Skeletal muscle tissue (tissue), 4 donors: Measurements from ENCODE around the gene CCDC8. TPM values are rescaled to one million over a fixed set of nuclear protein-coding genes. Genes with fewer than 3 reads are reported as not detected.

Experiments
- H3K27ac ChIP-seq: one replicate; pipeline ENCODE4 v1.7.0; 2013; ENCODE audit warnings: mild to moderate bottlenecking, low read depth, low read length, inconsistent platforms
- H3K27me3 ChIP-seq, 3 donors: one replicate each; pipeline ENCODE4 v1.7.0; 2013; ENCODE audit warnings: low read length in 3 of 3; ENCODE audit not compliant: control insufficient read depth in 3 of 3, insufficient read depth in 3 of 3
- H3K36me3 ChIP-seq, 3 donors: one replicate each; pipeline ENCODE4 v1.7.0; 2013; ENCODE audit warnings: low read length in 3 of 3; ENCODE audit not compliant: control insufficient read depth in 3 of 3, insufficient read depth in 3 of 3
- H3K4me1 ChIP-seq, 3 donors: one replicate each; pipeline ENCODE4 v1.7.0; 2013; ENCODE audit warnings: low read length in 3 of 3, mild to moderate bottlenecking in 3 of 3; ENCODE audit not compliant: control insufficient read depth in 3 of 3, insufficient read depth in 3 of 3
- H3K4me3 ChIP-seq, 3 donors: one replicate each; pipeline ENCODE4 v1.7.0; 2013; ENCODE audit warnings: low read length in 3 of 3
- H3K9ac ChIP-seq, 3 donors: one replicate each; pipeline ENCODE4 v1.7.0; 2013; ENCODE audit warnings: low read length in 3 of 3, mild to moderate bottlenecking in 3 of 3, moderate library complexity in 2 of 3, low read depth in 1 of 3
- H3K9me3 ChIP-seq, 3 donors: one replicate each; pipeline ENCODE4 v1.7.0; 2013; ENCODE audit warnings: low read length in 3 of 3; ENCODE audit not compliant: control insufficient read depth in 3 of 3
- total RNA-seq: library from RNA; depleted of rRNA; stranded (reverse); fragments of >200 nt; gene quantifications from one replicate; pipeline ENCODE4 v1.2.3, GENCODE V29; 2014
- donor health status: Osteomylitis.

Gene CCDC8
- total RNA-seq, 1 donor from 2014 or later = 67.8 TPM

GRCh38 chr19:46366620-46367292, 46.6 kb downstream of the CCDC8 start:
- no peak overlapping the region for H3K27ac ChIP-seq

GRCh38 chr19:46365561-46365960, 47.8 kb downstream of the CCDC8 start:
- H3K36me3 ChIP-seq = peaks cover 10 to 21% (median 10%) of the 10 kb centered on the region in 3 donors
- H3K9me3 ChIP-seq = no peaks in the 10 kb centered on the region
- no peak overlapping the region for H3K4me3 ChIP-seq

More at GRCh38 chr19:46366620-46367292, 46.6 kb downstream of the CCDC8 start:
- H3K36me3 ChIP-seq = peaks cover 10 to 23% (median 12%) of the 10 kb centered on the region in 3 donors
- H3K27me3 ChIP-seq = no peaks in the 10 kb centered on the region
- no peaks in the 10 kb centered on the region for H3K9me3 ChIP-seq
- no peak overlapping the region for H3K4me3 ChIP-seq
- H3K4me1 ChIP-seq = peaks cover 0 to 7% (median 3%) of the 10 kb centered on the region in 3 donors
- H3K9ac ChIP-seq = no peak overlapping the region

GRCh38 chr19:46364359-46364758, 49.0 kb downstream of the CCDC8 start:
- Histone ChIP-seq H3K27ac (no peak overlapping the region), H3K9ac (no peak overlapping the region), H3K4me3 (no peak overlapping the region), H3K4me1 (no peaks in the 10 kb centered on the region), H3K27me3 (no peaks in the 10 kb centered on the region), H3K9me3 (no peaks in the 10 kb centered on the region), H3K36me3 (peaks cover 10 to 18% (median 10%) of the 10 kb centered on the region in 3 donors)

More at GRCh38 chr19:46365561-46365960, 47.8 kb downstream of the CCDC8 start:
- no peak overlapping the region for H3K27ac ChIP-seq
- H3K27me3 ChIP-seq = no peaks in the 10 kb centered on the region
- H3K9ac ChIP-seq = no peak overlapping the region
- H3K4me1 ChIP-seq = no peaks in the 10 kb centered on the region

GRCh38 chr19:46361915-46362314, 51.4 kb downstream of the CCDC8 start:
- no peaks in the 10 kb centered on the region for H3K4me1 ChIP-seq
- peaks cover 6 to 20% (median 8%) of the 10 kb centered on the region in 3 donors for H3K36me3 ChIP-seq
- H3K9ac ChIP-seq = no peak overlapping the region
- H3K4me3 ChIP-seq = no peak overlapping the region
- no peak overlapping the region for H3K27ac ChIP-seq
- H3K9me3 ChIP-seq = no peaks in the 10 kb centered on the region
- H3K27me3 ChIP-seq = no peaks in the 10 kb centered on the region

Other genes with a start within 250 kb of the CCDC8 start
- not detected for gene IGFL1, start 183.8 kb downstream of the CCDC8 start, total RNA-seq
- 79.3 TPM for gene HIF3A, start 116.5 kb downstream of the CCDC8 start, total RNA-seq
- 44.4 TPM for gene PPP5C, start 66.5 kb downstream of the CCDC8 start, total RNA-seq
- gene PNMA8C, start 15.4 kb upstream of the CCDC8 start, total RNA-seq = 0.52 TPM
- 21.4 TPM for gene PNMA8A, start 58.0 kb upstream of the CCDC8 start, total RNA-seq
- 3.7 TPM for gene PNMA8B, start 82.3 kb upstream of the CCDC8 start, total RNA-seq
- 55.3 TPM for gene CALM3, start 187.8 kb upstream of the CCDC8 start, total RNA-seq
- gene PTGIR, start 211.5 kb upstream of the CCDC8 start, total RNA-seq = 3.1 TPM
- gene GNG8, start 222.6 kb upstream of the CCDC8 start, total RNA-seq = not detected
- 7.3 TPM for gene DACT3, start 247.6 kb upstream of the CCDC8 start, total RNA-seq